ENCODE results near the gene TNIK.
"Not testable (repeated sequence)": the region's sequence is repeated elsewhere in the genome, so short reads cannot be mapped to it uniquely, and the experiment has no call there.

Gene TNIK

DNA sequence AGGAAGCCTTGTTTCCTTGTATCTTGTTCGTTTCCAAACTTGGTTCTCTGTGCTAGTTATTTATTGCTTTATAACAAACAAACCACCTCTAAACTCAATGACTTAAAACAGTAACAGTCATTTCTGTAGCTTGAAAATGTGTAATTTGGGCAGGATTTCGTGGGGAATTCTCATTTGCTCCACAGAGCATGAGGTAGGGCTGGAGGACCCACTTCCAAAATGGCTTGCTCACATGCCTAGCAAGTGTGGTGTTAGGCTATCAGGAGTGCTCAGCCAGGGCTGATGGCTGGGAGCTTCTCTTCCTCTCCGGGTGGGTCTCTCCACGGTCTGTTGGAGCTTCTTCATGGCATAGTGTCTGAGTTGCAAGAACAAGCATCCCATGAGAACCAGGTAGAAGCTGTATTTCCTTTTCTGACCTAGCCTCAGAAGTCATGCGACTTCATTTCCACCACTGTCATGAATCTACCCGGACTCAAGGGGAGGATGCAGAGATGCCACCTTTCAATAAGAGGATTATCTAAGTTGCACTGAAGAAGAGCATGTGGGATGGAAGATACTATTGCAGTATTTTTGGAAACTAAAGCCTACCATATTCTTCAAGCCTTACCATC, 8.2 kb upstream of the TNIK start:
- no peak for DNase-seq (ENCODE audit: low read depth)

DNA sequence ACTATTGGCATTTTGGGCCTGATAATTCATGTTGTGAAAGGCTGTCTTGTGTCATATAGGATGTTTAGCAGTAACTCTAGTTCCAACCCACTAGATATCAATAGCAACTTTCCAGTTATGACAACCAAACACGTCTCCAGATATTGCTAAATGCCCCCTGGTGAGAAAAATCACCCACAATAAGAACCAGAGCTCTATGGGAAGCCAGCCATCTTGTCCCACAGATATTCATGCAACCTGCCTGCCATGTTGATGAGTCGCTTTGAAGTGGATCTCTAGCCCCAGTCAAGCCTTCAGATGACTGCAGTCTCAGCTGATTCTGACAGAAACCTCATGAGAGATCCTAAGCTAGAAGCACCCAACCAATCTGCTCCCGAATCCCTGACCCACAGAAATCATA, 5.6 kb upstream of the TNIK start:
- DNase-seq (ENCODE audit: low read depth): no peak

DNA sequence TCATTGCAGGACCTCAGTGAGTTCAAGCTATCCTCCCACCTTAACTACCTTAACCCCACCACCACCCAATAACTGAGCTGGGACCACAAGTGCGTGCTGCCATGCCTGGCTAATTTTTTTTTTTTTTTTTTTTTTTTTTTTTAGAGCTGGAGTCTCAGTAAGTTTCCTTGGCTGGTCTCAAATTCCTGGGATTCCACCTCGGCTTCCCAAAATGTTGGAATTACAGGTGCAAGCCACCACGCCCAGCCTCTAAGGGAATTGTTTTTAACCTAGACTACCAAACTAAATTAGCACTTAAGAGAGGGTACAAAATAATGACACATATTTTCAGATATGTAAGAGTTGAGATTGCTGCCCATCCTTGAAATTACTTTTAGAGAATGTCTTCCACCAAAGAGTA, 4.3 kb upstream of the TNIK start:
- no peak for DNase-seq (ENCODE audit: low read depth)

DNA sequence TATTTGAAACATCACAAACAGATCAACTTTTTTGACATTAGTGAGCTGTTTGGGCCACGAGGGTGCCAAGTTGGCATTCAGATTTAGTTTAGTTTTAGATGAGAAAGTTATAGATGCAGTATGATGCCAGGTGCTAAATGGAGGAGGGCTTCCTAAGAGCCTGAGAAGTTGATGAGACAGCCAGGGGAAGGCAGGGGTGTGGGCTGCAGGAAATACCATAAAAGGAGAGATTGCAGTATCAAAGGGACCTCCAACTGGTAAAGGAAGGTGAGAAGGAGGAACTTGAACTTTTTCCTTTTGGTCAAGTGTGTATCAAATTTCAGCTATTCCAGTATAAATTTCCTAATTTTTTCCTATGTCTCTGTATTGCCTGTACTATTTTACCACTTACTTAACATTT, 2.0 kb upstream of the TNIK start:
- DNase-seq (ENCODE audit: low read depth): no peak

DNA sequence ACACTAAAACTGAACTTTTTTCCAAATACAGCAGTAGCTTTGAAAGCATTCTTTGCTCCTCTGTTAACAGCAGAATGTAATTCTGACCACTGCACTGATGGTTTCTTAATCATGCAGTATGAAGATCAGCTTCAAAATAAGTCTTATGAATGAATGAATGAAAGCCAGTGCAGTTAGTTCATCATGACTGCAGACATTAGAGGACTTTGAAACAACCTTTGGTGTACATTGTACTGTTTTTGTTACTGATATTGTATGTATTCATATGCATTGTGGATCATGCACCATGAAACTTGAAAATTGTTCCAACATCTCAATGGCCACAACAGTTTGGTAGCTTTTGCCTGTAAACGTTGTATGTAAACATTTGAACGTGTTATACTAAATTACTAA, 1.3 kb upstream of the TNIK start:
- no peak for DNase-seq (ENCODE audit: low read depth)

DNA sequence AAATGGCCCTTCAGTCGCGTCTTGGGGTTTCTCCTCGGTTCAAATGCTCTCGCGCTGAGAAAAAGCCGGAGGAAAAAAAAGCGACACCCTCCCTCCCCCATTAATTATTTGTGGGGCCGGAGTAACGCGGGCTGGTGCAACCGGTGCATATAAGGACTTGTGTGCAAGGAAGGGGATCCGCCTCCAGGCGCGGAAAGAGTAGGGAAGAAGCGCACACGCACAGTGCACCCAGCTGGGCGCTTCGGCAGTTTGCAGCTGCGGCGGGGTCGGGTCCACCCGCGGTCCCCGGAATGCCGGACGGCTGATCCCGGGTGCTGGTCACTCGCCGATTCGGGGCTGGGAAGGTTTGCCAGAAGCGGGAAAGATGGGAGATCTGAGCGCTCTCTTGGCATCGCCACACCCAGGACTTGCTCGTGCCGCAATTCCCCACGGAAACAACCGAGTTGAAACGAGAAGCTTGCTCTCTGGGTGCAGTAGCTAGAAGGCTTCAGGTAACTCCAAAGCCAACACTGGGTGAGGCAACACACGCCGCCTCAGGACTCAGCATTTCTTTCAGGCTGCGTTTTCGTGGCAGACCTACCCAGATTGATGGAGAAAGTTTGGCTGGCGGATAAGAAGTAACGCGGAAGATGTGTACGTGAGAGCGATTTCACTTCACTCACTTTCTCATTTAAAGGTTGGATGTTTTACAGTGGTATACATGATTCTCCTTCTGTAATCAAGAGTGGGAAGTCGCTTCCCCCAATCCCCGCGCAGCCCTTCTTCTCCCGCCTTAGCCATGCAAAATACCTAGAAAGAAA, 720 bp upstream of the TNIK start:
- DNase-seq (ENCODE audit: low read depth): no peak

DNA sequence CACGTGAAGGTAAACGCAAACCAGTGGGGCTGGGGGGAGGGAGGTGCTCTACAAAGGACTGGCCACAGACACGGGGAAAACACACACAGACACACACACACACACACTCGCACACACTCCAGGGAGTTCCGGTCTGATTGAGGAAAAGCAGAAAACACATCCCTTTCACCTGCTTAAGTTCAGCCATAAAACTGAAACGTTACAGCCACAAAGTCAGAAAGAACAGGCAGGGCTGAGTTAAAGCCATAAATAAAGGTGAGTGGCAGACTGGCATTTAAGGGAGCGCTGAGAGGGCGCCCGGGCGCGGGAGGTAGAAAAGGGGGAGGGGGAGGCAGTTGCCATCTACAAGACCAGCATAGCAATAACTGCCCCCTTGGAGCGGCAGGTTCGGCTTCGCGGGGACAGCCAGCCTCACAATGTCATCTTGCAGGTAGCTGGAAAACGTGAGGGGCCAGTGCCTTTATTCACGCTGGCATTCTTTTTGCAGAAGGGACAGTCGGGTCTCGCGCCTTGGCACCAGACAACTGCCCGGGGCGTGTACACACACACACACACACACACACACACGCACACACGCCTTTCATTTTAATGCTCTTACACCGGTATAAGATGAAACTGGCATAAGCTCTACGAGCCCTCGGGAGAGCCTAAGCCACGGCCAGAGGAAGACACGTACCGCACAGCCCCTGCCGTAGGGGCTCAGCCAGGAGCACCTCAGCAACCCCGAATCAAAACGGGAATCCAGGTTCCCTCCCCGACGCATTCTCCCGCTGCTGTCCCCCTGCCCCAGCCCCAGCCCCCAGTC, 866 bp downstream of the TNIK start:
- peak; percentile 8 for DNase-seq (ENCODE audit: low read depth)

DNA sequence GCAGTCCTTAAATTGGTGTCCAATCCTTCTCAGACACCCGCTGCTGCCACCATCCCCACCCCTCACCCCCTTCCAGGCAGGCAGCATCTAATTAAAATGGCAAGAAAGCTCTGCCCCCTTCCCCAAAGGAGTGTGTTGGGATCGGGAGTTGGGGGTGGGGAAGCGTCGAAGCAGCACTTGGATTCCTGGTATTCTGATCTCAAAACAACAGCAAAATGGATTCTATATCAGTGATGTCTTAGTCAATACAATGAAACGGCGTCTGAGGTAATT, 1.4 kb downstream of the TNIK start:
- DNase-seq (ENCODE audit: low read depth): no peak

DNA sequence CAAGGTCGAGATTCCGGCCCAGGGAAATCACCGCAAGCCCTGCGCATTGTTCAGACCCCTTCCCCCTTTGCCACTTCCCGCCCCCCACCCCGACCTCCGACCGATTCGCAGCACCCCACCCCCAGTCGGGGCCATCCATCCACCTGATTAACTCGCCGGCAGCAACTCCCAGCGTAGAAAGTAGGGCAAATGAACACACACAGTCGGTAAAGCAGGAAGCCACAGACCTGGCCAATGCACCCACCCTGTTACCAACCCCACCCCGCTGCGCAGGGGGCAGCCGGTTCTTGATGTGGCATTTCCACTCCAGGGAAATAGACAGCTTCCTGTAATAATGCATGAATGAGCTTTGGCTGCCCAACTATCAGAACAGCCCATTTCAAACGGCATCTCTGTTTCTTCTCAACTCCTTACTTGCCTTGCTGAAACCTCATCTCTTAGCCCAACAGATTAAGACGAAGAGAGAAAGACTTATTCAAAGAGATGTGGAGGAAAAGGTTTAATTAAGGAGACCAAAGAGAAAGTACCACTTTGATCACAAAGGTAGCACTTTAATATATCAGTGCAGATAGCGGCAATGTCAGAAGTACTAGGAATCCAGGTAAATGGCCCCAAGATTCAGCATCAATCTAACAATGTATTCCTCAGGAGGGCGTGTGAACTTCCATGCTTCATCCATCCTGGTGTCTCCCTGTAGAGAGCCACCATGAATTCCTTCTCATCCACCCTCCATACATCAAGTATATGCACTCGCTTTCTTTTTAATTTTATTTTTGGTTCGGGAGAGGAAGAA, 1.9 kb downstream of the TNIK start:
- DNase-seq (ENCODE audit: low read depth): no peak

DNA sequence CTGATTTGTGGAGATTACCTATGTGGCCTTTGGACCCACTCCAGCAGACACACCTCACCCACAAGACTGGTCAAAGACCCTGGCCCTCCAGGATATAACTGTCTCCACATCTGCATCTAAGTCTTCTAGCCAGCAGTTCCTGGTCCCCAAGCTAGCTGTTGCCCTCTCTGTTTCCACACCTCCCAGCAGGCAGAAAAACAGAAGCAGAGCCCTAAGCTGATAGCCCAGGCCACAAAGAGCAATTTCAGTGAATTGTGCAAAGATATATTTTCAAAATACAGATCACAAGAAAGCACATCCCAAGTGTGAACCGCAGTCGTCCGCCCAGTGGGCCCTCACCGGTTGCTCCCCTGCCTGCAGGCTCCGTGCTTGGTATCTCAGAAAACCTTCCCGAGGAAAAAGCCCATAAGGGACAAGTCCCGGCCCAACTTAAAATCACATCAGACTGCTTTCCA, 2.6 kb downstream of the TNIK start:
- no peak for DNase-seq (ENCODE audit: low read depth)

DNA sequence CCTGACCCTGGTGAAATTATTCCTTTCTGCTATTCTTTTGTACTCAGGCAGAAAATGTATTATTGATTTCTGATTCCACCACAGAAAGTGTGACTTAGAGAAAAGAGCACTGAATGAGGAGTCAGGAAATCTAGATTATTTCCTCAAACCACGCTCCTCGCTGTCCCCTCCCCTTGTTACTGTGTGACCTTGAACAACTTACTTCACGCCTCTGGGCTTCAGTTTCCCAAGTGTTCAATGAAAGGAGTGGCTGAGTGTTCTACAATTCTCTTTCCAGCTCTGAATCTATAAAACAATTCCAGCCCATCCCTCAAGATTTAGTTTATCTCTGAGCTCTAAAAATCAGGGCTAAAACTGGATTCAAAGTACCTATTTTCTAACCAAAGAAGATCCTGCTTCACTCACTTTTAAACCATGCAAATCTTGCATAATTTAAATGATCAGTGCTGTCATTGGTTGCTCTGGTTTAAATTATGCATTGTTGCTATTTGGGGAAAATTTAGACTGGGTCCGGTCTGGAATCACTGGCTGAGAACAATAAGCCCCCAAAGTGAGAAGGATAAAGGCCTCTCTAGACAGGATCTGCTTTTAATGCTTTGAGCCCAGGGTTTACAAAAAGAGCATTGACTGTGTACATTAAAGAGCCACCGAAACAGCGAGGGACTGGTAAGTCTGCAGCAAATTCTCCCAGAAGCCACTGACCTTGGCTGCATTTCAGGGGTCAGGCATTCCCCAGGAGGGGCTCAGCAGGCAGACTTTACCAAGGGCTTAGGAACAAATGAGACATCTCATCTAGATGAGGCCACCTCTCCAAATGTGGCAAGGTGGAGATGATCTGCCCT, 3.2 kb downstream of the TNIK start:
- DNase-seq (ENCODE audit: low read depth): no peak

DNA sequence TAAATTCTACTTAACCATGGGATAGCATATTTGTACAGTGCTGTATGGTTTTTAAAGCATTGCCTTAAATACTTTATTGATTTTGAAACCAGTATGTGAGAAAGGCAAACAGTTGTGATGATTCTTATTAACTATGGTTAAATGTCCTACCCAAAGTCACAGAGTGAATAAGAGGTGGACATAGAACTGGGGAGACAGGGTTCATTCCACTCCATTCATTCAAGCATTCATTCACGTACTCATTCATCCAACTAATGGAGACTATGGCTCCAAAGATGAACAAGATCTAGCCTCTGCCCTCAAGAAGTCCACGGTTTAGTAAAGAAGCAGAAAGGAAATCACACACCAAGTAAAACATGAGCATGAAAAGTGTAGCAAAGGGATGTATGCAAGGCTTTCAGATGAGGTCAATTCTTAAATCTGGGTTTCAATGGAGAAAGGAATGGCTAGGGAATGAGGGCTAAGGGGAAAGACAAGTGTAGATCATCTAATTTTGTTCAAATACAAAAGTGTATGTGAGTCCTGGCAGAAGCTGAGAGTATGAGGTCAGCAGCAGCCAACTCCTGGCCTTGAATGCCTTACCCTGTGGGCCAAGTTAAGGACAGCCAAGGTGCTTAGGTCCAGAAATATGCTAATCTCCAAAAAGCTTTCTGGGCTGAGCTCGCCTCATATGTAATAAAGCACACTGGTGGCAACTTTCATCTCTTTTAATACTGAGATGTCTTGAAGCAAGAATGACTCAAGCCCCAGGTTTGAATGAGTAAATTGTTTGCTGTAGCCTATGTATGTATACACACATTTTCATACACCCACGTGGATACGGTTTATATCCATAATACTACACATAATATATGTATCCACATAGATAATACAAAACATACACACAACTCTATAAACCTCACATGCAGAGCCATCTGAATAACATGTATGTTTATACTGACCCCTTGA, 4.3 kb downstream of the TNIK start:
- no peak for DNase-seq (ENCODE audit: low read depth)

DNA sequence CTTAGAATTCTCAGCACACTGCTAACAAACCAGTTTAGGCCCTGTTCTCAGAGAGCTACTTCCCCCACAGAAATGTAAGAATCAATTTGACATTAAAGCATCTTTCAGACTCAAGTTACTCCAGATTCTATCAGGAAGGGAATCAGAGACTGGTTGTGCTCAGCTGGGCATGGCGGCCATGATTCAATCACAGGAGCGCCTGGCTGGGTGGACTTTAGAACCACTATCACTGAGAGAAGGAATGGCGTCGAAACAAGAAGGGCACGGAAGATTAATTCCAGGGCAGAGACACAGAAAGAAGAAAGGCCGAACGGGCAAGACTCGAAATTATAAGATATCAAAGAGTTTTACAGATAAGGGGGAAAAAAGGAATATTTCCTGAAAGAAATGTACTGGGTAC, 6.2 kb downstream of the TNIK start:
- DNase-seq (ENCODE audit: low read depth): no peak

DNA sequence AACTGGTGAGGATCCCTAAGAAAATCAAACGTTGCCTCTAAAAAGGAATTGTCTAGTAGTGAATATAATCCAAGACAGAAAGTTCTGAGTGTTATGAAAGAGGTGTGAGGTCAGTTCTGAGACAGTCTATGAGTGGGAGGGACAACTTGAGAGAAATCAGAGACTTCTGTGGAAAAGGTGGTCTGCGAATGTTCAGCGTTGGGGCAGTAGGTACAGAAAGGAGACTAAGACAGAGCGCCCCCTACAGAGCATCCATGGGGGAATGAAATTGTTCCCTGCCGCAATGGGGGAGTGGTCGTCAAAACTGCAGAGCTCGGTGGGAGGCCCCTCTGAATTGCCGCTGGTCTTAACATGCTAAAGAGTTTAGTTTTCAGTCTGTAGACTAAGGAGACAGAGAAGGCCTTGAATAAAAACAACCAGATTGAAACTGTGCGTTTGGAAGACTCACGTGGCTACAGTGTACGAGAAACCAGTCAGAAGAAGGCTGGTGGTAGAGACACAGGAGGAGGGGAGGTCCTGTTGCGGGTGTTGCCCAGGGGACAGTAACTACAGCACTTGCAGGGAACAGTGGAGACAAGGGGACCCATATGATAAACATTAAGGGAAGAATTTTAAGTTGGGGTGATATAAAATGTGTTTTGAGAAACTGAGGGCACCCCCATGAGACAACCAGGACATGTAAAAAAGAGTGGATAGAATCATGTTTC, 6.9 kb downstream of the TNIK start:
- no peak for DNase-seq (ENCODE audit: low read depth)

DNA sequence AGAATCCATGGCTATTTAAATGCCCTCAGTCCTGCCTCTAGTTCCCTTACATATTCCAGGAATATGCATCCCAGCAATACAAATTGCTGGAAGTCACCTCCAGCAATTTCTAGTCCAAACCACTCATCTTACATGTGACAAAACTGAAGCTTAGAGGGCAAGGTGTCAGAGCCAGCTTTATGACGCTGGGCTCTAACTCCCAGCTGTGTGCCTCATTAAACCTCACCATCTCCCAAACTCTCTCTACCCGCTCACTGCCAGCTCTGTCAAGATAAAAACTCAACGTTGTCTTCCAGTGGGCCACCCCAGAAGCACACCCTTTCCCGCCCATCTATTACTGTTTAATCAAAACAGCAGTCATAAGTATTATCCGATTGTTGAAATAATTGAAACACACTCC, 7.9 kb downstream of the TNIK start:
- DNase-seq (ENCODE audit: low read depth): no peak

DNA sequence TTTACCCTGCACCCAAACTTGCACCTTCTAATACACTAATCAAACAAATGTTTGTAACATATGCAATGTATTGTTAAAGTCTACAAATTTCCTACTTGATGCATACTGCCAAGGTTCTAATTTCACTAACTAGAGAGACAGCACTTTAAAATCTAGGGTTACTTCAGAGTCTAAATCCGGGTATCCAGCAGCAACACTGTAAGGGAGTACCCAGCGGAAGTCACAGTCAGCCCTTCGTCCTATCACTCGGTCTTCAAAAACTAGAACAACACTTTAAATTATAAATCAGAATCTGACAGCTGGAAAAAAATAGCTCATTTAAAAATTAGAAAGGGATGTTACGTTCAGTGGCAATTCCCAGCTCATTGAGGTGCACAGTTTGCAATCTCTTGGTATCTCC, 8.3 kb downstream of the TNIK start:
- DNase-seq (ENCODE audit: low read depth): no peak

DNA sequence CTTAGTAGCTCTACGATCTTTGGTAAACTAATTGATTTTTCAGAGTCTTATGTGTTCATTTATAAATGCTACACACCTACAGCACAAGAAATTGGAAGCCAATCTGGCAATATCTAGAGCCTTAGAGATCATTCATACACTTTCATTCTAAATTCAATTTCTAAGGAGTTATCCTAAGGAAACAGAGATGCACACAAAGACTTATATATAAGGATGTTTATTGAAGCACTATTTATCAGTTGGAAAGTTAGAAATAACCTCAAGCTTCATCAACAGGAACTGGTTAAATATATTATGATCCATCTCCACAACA, 12.7 kb downstream of the TNIK start:
- not testable (repeated sequence) for DNase-seq (ENCODE audit: low read depth)

DNA sequence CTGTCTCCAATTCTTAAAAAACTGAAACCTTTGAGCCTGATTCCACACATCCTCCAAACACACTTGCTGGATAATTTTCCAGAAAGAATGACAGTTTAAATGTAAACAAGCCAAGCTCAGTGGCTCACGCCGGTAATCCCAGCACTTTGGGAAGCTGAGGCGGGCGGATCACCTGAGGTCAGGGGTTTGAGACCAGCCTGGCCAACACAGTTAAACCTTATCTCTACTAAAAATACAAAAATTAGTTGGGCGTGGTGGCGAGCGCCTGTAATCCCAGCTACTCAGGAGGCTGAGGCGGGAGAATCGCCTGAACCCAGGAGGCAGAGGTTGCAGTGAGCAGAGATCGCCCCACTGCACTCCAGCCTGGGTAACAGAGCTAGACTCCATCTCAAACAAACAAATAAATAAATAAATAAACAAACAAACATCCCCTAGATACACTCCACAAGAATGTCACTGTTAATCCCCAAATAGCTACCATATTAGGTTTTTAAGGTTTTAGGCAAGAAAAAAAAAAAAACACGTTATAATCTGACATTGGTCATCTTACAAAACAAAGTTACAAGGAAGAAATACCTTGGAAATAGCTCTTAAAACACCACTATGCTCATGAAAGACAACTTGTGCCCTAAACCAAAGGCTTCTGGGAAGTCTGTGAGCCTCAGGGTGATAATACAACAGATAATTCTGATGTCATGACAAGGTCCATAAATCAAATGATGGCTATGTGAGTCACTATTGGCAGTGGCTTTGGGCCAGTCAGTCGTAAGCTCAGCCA, 13.2 kb downstream of the TNIK start:
- no peak for DNase-seq (ENCODE audit: low read depth)

DNA sequence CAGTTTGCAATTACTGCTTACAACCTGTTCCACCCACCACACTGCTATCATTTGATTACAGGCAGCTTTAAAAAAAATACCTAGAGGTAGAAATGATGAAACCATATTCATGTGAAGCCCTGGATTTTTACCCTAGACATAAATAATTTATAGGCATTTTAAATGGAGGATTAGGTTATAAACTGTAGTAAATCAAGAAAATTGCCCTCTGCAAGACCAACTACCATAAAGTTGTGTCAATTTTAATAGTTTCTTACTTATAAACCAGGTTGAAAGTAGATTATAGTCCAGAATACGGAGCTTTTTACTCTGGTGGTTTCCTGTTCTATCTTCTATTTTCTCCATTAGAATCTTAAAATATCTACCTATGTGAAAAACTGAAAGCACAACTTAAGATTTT, 13.9 kb downstream of the TNIK start:
- no peak for DNase-seq (ENCODE audit: low read depth)
